GM20000 (cell line): ENCODE results near the gene TCN2.

Experiments used
- DNase-seq: peaks from one replicate; pipeline ENCODE4 v3.0.0; 2012; ENCODE audit warnings: low spot score
- CTCF ChIP-seq: IDR thresholded peaks from 2 replicates; pipeline ENCODE4 v1.5.1; 2012; ENCODE audit warnings: mild to moderate bottlenecking, control low read depth; ENCODE audit errors: extremely low read depth, missing control alignments

The TCN2 gene

GRCh38 chr22:30596199-30596598 lies 10.8 kb upstream of the TCN2 start:
- TF ChIP-seq CTCF, result no peak
- DNase-seq, result no peak

GRCh38 chr22:30596886-30597285 lies 10.1 kb upstream of the TCN2 start:
- DNase-seq, result no peak

GRCh38 chr22:30598986-30599385 lies 8.0 kb upstream of the TCN2 start:
- TF ChIP-seq CTCF, result no peak
- no peak for DNase-seq

More at GRCh38 chr22:30596886-30597285, 10.1 kb upstream of the TCN2 start:
- no peak for TF ChIP-seq CTCF

GRCh38 chr22:30600921-30601320 lies 6.1 kb upstream of the TCN2 start:
- no peak for TF ChIP-seq CTCF
- DNase-seq, result no peak

- TF ChIP-seq CTCF, result no peak
- no peak for DNase-seq
These were observed 5.5 kb upstream of the TCN2 start for GRCh38 chr22:30601464-30601863.

- DNase-seq, result no peak
- TF ChIP-seq CTCF, result peak; percentile 21
These were observed 4.9 kb upstream of the TCN2 start for GRCh38 chr22:30602049-30602448.

- no peak for DNase-seq
- TF ChIP-seq CTCF, result no peak
These were observed 3.2 kb upstream of the TCN2 start for GRCh38 chr22:30603801-30604200.
